ENCODE results near the gene SRPRA. TPM values are rescaled to one million over a fixed set of nuclear protein-coding genes. Genes with fewer than 3 reads are reported as not detected.

The SRPRA gene
- total and polyA plus RNA-seq, 2 donors (not counting 1 experiment from before 2014, with no cell fraction given): 52.8 to 134 TPM

- peaks cover 2% of the 10 kb centered on the region for H3K36me3 ChIP-seq (ENCODE audit: control insufficient read depth, insufficient read depth, low read length)
- no peaks in the 10 kb centered on the region for H3K27me3 ChIP-seq (ENCODE audit: control insufficient read depth, insufficient read depth, low read length)
- no peak overlapping the region for H3K4me2 ChIP-seq (ENCODE audit: extremely low read depth, insufficient read depth, low read length)
- H3K9ac ChIP-seq (ENCODE audit: insufficient read depth, low read length): no peak overlapping the region
- no peak overlapping the region for H3K27ac ChIP-seq (ENCODE audit: insufficient read depth, low read length)
- H3K4me3 ChIP-seq (replicated peaks in 1 of 4; ENCODE audit: control extremely low read depth in 1 of 4, insufficient read depth in 1 of 4, low read depth in 3 of 4, low read length in 4 of 4): no peak overlapping the region
- H3K4me1 ChIP-seq (ENCODE audit: control insufficient read depth, extremely low read depth, insufficient read depth, low read length): no peaks in the 10 kb centered on the region
- H3K79me2 ChIP-seq (ENCODE audit: control insufficient read depth, insufficient read depth, low read length): no peaks in the 10 kb centered on the region
- H4K20me1 ChIP-seq (ENCODE audit: control insufficient read depth, extremely low read depth, insufficient read depth, low read length): no peaks in the 10 kb centered on the region
- DNase-seq (ENCODE audit: low read depth in 2 of 2): peak in 1 of 2 donors; percentile 22
- no peak for TF ChIP-seq EZH2 (IDR thresholded peaks at IDR 0.05; ENCODE audit: low read length, missing control alignments)
- no peak for TF ChIP-seq CTCF (conservative IDR thresholded peaks at IDR 0.05 in 1 of 2, IDR thresholded peaks at IDR 0.05 in 1 of 2; ENCODE audit: low read depth in 1 of 2, low read length in 2 of 2)
- H2AFZ ChIP-seq (ENCODE audit: low read length): no peak overlapping the region
- no peaks in the 10 kb centered on the region for H3K9me3 ChIP-seq (ENCODE audit: control insufficient read depth, insufficient read depth, low read depth, low read length)
Observed at GRCh38 chr11:126233391-126233790, 35.3 kb downstream of the SRPRA start.

- Histone ChIP-seq H3K4me2 (ENCODE audit: extremely low read depth, insufficient read depth, low read length) (no peak overlapping the region), H3K4me3 (replicated peaks in 1 of 4; ENCODE audit: control extremely low read depth in 1 of 4, insufficient read depth in 1 of 4, low read depth in 3 of 4, low read length in 4 of 4) (no peak overlapping the region), H4K20me1 (ENCODE audit: control insufficient read depth, extremely low read depth, insufficient read depth, low read length) (no peaks in the 10 kb centered on the region), H3K27ac (ENCODE audit: insufficient read depth, low read length) (no peak overlapping the region), H3K9me3 (ENCODE audit: control insufficient read depth, insufficient read depth, low read depth, low read length) (no peaks in the 10 kb centered on the region), H3K27me3 (ENCODE audit: control insufficient read depth, insufficient read depth, low read length) (no peaks in the 10 kb centered on the region), H3K9ac (ENCODE audit: insufficient read depth, low read length) (no peak overlapping the region), H3K79me2 (ENCODE audit: control insufficient read depth, insufficient read depth, low read length) (no peaks in the 10 kb centered on the region), H2AFZ (ENCODE audit: low read length) (no peak overlapping the region), H3K36me3 (ENCODE audit: control insufficient read depth, insufficient read depth, low read length) (peaks cover 2% of the 10 kb centered on the region), H3K4me1 (ENCODE audit: control insufficient read depth, extremely low read depth, insufficient read depth, low read length) (no peaks in the 10 kb centered on the region)
- TF ChIP-seq CTCF (conservative IDR thresholded peaks at IDR 0.05 in 1 of 2, IDR thresholded peaks at IDR 0.05 in 1 of 2; ENCODE audit: low read depth in 1 of 2, low read length in 2 of 2) (no peak), EZH2 (IDR thresholded peaks at IDR 0.05; ENCODE audit: low read length, missing control alignments) (no peak)
- no peak for DNase-seq (ENCODE audit: low read depth in 2 of 2)
Observed at GRCh38 chr11:126232683-126233082, 36.0 kb downstream of the SRPRA start.

GRCh38 chr11:126231725-126232459, 36.8 kb downstream of the SRPRA start:
- no peak for TF ChIP-seq EZH2 (IDR thresholded peaks at IDR 0.05; ENCODE audit: low read length, missing control alignments)
- TF ChIP-seq CTCF (conservative IDR thresholded peaks at IDR 0.05 in 1 of 2, IDR thresholded peaks at IDR 0.05 in 1 of 2; ENCODE audit: low read depth in 1 of 2, low read length in 2 of 2): no peak
- Histone ChIP-seq H3K27me3 (ENCODE audit: control insufficient read depth, insufficient read depth, low read length) (no peaks in the 10 kb centered on the region), H3K9me3 (ENCODE audit: control insufficient read depth, insufficient read depth, low read depth, low read length) (no peaks in the 10 kb centered on the region), H3K4me3 (replicated peaks in 1 of 4; ENCODE audit: control extremely low read depth in 1 of 4, insufficient read depth in 1 of 4, low read depth in 3 of 4, low read length in 4 of 4) (no peak overlapping the region), H3K36me3 (ENCODE audit: control insufficient read depth, insufficient read depth, low read length) (peaks cover 2% of the 10 kb centered on the region), H3K4me1 (ENCODE audit: control insufficient read depth, extremely low read depth, insufficient read depth, low read length) (no peaks in the 10 kb centered on the region), H3K27ac (ENCODE audit: insufficient read depth, low read length) (no peak overlapping the region), H3K9ac (ENCODE audit: insufficient read depth, low read length) (no peak overlapping the region), H2AFZ (ENCODE audit: low read length) (no peak overlapping the region), H4K20me1 (ENCODE audit: control insufficient read depth, extremely low read depth, insufficient read depth, low read length) (no peaks in the 10 kb centered on the region), H3K79me2 (ENCODE audit: control insufficient read depth, insufficient read depth, low read length) (no peaks in the 10 kb centered on the region), H3K4me2 (ENCODE audit: extremely low read depth, insufficient read depth, low read length) (no peak overlapping the region)
- DNase-seq (ENCODE audit: low read depth in 2 of 2): peak; percentile 59 to 70
